ENCODE results near the gene TMEM151B. TPM values are rescaled to one million over a fixed set of nuclear protein-coding genes. Genes with fewer than 3 reads are reported as not detected.

The TMEM151B gene
- total RNA-seq, 1 experiment from 2014 or later: 9.9 TPM

GRCh38 chr6:44305200-44305725 lies 35.0 kb downstream of the TMEM151B start:
- H3K36me3 ChIP-seq (ENCODE audit: insufficient read depth, low read length, poor library complexity, severe bottlenecking): peaks cover 61% of the 10 kb centered on the region
- POLR2A ChIA-PET (ENCODE audit: low non-redundant PET): no interaction called here
- no TSS peak for BruUV-seq (replicated peaks)

GRCh38 chr6:44306710-44307109 lies 36.5 kb downstream of the TMEM151B start:
- Histone ChIP-seq H3K27ac (ENCODE audit: low read depth, low read length, poor library complexity, severe bottlenecking) (no peak overlapping the region), H3K4me3 (ENCODE audit: low read depth, low read length, poor library complexity, severe bottlenecking) (no peak overlapping the region), H3K4me1 (ENCODE audit: insufficient read depth, low read length, poor library complexity, severe bottlenecking) (no peaks in the 10 kb centered on the region), H3K36me3 (ENCODE audit: insufficient read depth, low read length, poor library complexity, severe bottlenecking) (peaks cover 64% of the 10 kb centered on the region), H3K27me3 (replicated peaks; ENCODE audit: insufficient read depth, low read depth, low read length, poor library complexity) (no peaks in the 10 kb centered on the region), H3K9me3 (ENCODE audit: low read depth, low read length, poor library complexity, severe bottlenecking) (no peaks in the 10 kb centered on the region)
- ChIA-PET CTCF (no interaction called here), POLR2A (ENCODE audit: low non-redundant PET) (interaction anchor here (0.6 kb wide), 1 partner anchor 946 kb away, joined by 4 read pairs; no protein-coding TSS in a partner anchor)
- intact Hi-C loops (cut with micrococcal nuclease; ENCODE audit: unreplicated experiment): no loop called here
- no peak for TF ChIP-seq EZH2 (IDR thresholded peaks at IDR 0.05; ENCODE audit: borderline replicate concordance, low read depth, low read length, poor library complexity, severe bottlenecking)
- no peak for TF ChIP-seq CTCF (conservative IDR thresholded peaks at IDR 0.05; ENCODE audit: low read depth, low read length)
- no TSS peak for BruUV-seq (replicated peaks)
- no peak for DNase-seq (ENCODE audit: low spot score)

More at GRCh38 chr6:44305200-44305725, 35.0 kb downstream of the TMEM151B start:
- CTCF ChIA-PET: interaction anchor here (1.1 to 2.1 kb wide), 4 partner anchors 8 to 209 kb away, joined by 3 to 18 read pairs (median 6); partner anchors contain the start of genes AARS2 and TMEM151B
- H3K9me3 ChIP-seq (ENCODE audit: low read depth, low read length, poor library complexity, severe bottlenecking): no peaks in the 10 kb centered on the region
- H3K27ac ChIP-seq (ENCODE audit: low read depth, low read length, poor library complexity, severe bottlenecking): peak overlapping the region; percentile 47
- no peaks in the 10 kb centered on the region for H3K27me3 ChIP-seq (replicated peaks; ENCODE audit: insufficient read depth, low read depth, low read length, poor library complexity)
- no peak for DNase-seq (ENCODE audit: low spot score)
- H3K4me3 ChIP-seq (ENCODE audit: low read depth, low read length, poor library complexity, severe bottlenecking): no peak overlapping the region
- intact Hi-C loops (cut with micrococcal nuclease; ENCODE audit: unreplicated experiment): loop anchor here (2.0 kb wide), 1 partner anchor 36 kb away; no protein-coding TSS in a partner anchor
- TF ChIP-seq EZH2 (IDR thresholded peaks at IDR 0.05; ENCODE audit: borderline replicate concordance, low read depth, low read length, poor library complexity, severe bottlenecking) (no peak), CTCF (conservative IDR thresholded peaks at IDR 0.05; ENCODE audit: low read depth, low read length) (no peak)
- H3K4me1 ChIP-seq (ENCODE audit: insufficient read depth, low read length, poor library complexity, severe bottlenecking): no peaks in the 10 kb centered on the region

GRCh38 chr6:44307217-44307616 lies 37.0 kb downstream of the TMEM151B start:
- ChIA-PET CTCF (no interaction called here), POLR2A (ENCODE audit: low non-redundant PET) (interaction anchor here (0.6 kb wide), 1 partner anchor 946 kb away, joined by 4 read pairs; no protein-coding TSS in a partner anchor)
- Histone ChIP-seq H3K27ac (ENCODE audit: low read depth, low read length, poor library complexity, severe bottlenecking) (no peak overlapping the region), H3K4me1 (ENCODE audit: insufficient read depth, low read length, poor library complexity, severe bottlenecking) (peaks cover 4% of the 10 kb centered on the region), H3K4me3 (ENCODE audit: low read depth, low read length, poor library complexity, severe bottlenecking) (no peak overlapping the region), H3K36me3 (ENCODE audit: insufficient read depth, low read length, poor library complexity, severe bottlenecking) (peaks cover 65% of the 10 kb centered on the region), H3K9me3 (ENCODE audit: low read depth, low read length, poor library complexity, severe bottlenecking) (no peaks in the 10 kb centered on the region), H3K27me3 (replicated peaks; ENCODE audit: insufficient read depth, low read depth, low read length, poor library complexity) (no peaks in the 10 kb centered on the region)
- TF ChIP-seq EZH2 (IDR thresholded peaks at IDR 0.05; ENCODE audit: borderline replicate concordance, low read depth, low read length, poor library complexity, severe bottlenecking) (no peak), CTCF (conservative IDR thresholded peaks at IDR 0.05; ENCODE audit: low read depth, low read length) (no peak)
- intact Hi-C loops (cut with micrococcal nuclease; ENCODE audit: unreplicated experiment): no loop called here
- BruUV-seq (replicated peaks): no TSS peak
- DNase-seq (ENCODE audit: low spot score): no peak
